BE2C (cell line): ENCODE results near the gene TNFRSF14.
A peak's percentile ranks its signal among the peaks of the same experiment; 100 is the strongest.

Source experiments
- DNase-seq: peaks from one replicate; pipeline ENCODE4 v3.0.0-alpha.2; 2020
- H3K27me3 ChIP-seq: fragments of 250-450 bp; sonication (Bioruptor Pico); 2 replicates; pipeline ENCODE4 v1.5.1; 2020; ENCODE audit warnings: mild to moderate bottlenecking
- H3K36me3 ChIP-seq: fragments of 250-450 bp; sonication (Bioruptor Pico); 2 replicates; pipeline ENCODE4 v1.5.1; 2020; ENCODE audit warnings: mild to moderate bottlenecking
- H3K4me1 ChIP-seq: fragments of 250-450 bp; sonication (Bioruptor Pico); 2 replicates; pipeline ENCODE4 v1.5.1; 2020
- H3K4me3 ChIP-seq: 2 replicates; pipeline ENCODE4 v1.5.1; 2011; ENCODE audit warnings: low read depth, low read length
- H3K9me3 ChIP-seq: fragments of 250-450 bp; sonication (Bioruptor Pico); 2 replicates; pipeline ENCODE4 v1.5.1; 2020
- CTCF ChIP-seq: IDR thresholded peaks from 2 replicates; pipeline ENCODE4 v1.5.1; 2012; ENCODE audit warnings: mild to moderate bottlenecking, low read depth, low read length

The TNFRSF14 gene

GRCh38 chr1:2553871-2554620 lies 2.1 kb upstream of the TNFRSF14 start:
- TF ChIP-seq CTCF, result no peak
- H3K36me3 ChIP-seq, result no peaks in the 10 kb centered on the region

GRCh38 chr1:2554621-2555387 lies 1.4 kb upstream of the TNFRSF14 start:
- no peak for DNase-seq
- Histone ChIP-seq H3K36me3 (no peaks in the 10 kb centered on the region), H3K4me1 (peaks cover 3% of the 10 kb centered on the region; the same call in 1 of the 2 replicates)

More at GRCh38 chr1:2553871-2554620, 2.1 kb upstream of the TNFRSF14 start:
- H3K4me1 ChIP-seq, result peaks cover 3% of the 10 kb centered on the region; the same call in 1 of the 2 replicates
- no peak overlapping the region for H3K4me3 ChIP-seq
- H3K9me3 ChIP-seq, result no peaks in the 10 kb centered on the region
- no peaks in the 10 kb centered on the region for H3K27me3 ChIP-seq
- no peak for DNase-seq

GRCh38 chr1:2555634-2556276 lies 416 bp upstream of the TNFRSF14 start:
- no peak overlapping the region; the same call in 1 of the 2 replicates for H3K4me3 ChIP-seq
- DNase-seq, result no peak

More at GRCh38 chr1:2554621-2555387, 1.4 kb upstream of the TNFRSF14 start:
- no peaks in the 10 kb centered on the region for H3K9me3 ChIP-seq
- H3K27me3 ChIP-seq, result no peaks in the 10 kb centered on the region
- no peak overlapping the region for H3K4me3 ChIP-seq
- peak; percentile 56 for TF ChIP-seq CTCF

GRCh38 chr1:2556678-2557481 lies 709 bp downstream of the TNFRSF14 start:
- Histone ChIP-seq H3K9me3 (no peaks in the 10 kb centered on the region), H3K4me3 (no peak overlapping the region), H3K4me1 (peaks cover 3% of the 10 kb centered on the region; the same call in 1 of the 2 replicates), H3K27me3 (no peaks in the 10 kb centered on the region), H3K36me3 (no peaks in the 10 kb centered on the region)
- no peak for TF ChIP-seq CTCF
- no peak for DNase-seq

More at GRCh38 chr1:2555634-2556276, 416 bp upstream of the TNFRSF14 start:
- H3K9me3 ChIP-seq, result no peaks in the 10 kb centered on the region
- peaks cover 3% of the 10 kb centered on the region; the same call in 1 of the 2 replicates for H3K4me1 ChIP-seq
- no peak for TF ChIP-seq CTCF
- H3K27me3 ChIP-seq, result no peaks in the 10 kb centered on the region
- no peaks in the 10 kb centered on the region for H3K36me3 ChIP-seq

- Histone ChIP-seq H3K27me3 (no peaks in the 10 kb centered on the region), H3K4me1 (peaks cover 3% of the 10 kb centered on the region; the same call in 1 of the 2 replicates), H3K36me3 (no peaks in the 10 kb centered on the region), H3K4me3 (no peak overlapping the region), H3K9me3 (no peaks in the 10 kb centered on the region)
- TF ChIP-seq CTCF, result no peak
- no peak for DNase-seq
These were observed 1.6 kb downstream of the TNFRSF14 start for GRCh38 chr1:2557482-2558400.
